H9 (cell line): ENCODE results near the gene SMURF1. TPM values are rescaled to one million over a fixed set of nuclear protein-coding genes. Genes with fewer than 3 reads are reported as not detected.

Experiments used
- DNase-seq: peaks from one replicate; pipeline ENCODE4 v3.0.0-alpha.2; 2017
- H2AFZ ChIP-seq: one replicate; pipeline ENCODE4 v1.6.1; 2013; ENCODE audit warnings: mild to moderate bottlenecking, low read length, control low read depth, moderate library complexity
- H2AK5ac ChIP-seq: 2 replicates; pipeline ENCODE4 v1.6.1; 2013; ENCODE audit warnings: low read length, control low read depth, mixed read lengths; ENCODE audit not compliant: insufficient read length
- H2BK120ac ChIP-seq: one replicate; pipeline ENCODE4 v1.6.1; 2013; ENCODE audit warnings: low read depth, mild to moderate bottlenecking, low read length, control low read depth, inconsistent platforms; ENCODE audit not compliant: poor library complexity, severe bottlenecking
- H2BK12ac ChIP-seq: 2 replicates; pipeline ENCODE4 v1.6.1; 2013; ENCODE audit warnings: low read length, control low read depth, mixed read lengths, low read depth; ENCODE audit not compliant: insufficient read length
- H2BK15ac ChIP-seq: 2 replicates; pipeline ENCODE4 v1.6.1; 2013; ENCODE audit warnings: low read depth, low read length, control low read depth
- H2BK20ac ChIP-seq: one replicate; pipeline ENCODE4 v1.6.1; 2013; ENCODE audit warnings: low read depth, mild to moderate bottlenecking, low read length, control low read depth, inconsistent platforms; ENCODE audit not compliant: poor library complexity, severe bottlenecking
- H2BK5ac ChIP-seq: 2 replicates; pipeline ENCODE4 v1.6.1; 2013; ENCODE audit warnings: low read length, control low read depth, mixed read lengths; ENCODE audit not compliant: insufficient read length
- H3K14ac ChIP-seq: 2 replicates; pipeline ENCODE4 v1.6.1; 2013; ENCODE audit warnings: low read length, control low read depth; ENCODE audit not compliant: insufficient read depth
- H3K18ac ChIP-seq: 2 replicates; pipeline ENCODE4 v1.6.1; 2013; ENCODE audit warnings: low read depth, mild to moderate bottlenecking, mixed read lengths, low read length, control low read depth; ENCODE audit not compliant: insufficient read length
- H3K23ac ChIP-seq: 2 replicates; pipeline ENCODE4 v1.6.1; 2013; ENCODE audit warnings: low read length, control low read depth, mixed read lengths, low read depth; ENCODE audit not compliant: insufficient read length
- H3K23me2 ChIP-seq: 2 replicates; pipeline ENCODE4 v1.6.1; 2013; ENCODE audit warnings: low read depth, mild to moderate bottlenecking, mixed read lengths, low read length, control low read depth; ENCODE audit not compliant: insufficient read length, poor library complexity, severe bottlenecking
- H3K27ac ChIP-seq: 2 replicates; pipeline ENCODE4 v1.5.1; 2013; ENCODE audit warnings: low read length, control low read depth, mixed read lengths, low read depth; ENCODE audit not compliant: insufficient read length
- H3K27me3 ChIP-seq: 2 replicates; pipeline ENCODE4 v1.6.1; 2013; ENCODE audit warnings: low read length, control low read depth, inconsistent platforms; ENCODE audit not compliant: insufficient read depth
- H3K4ac ChIP-seq: 2 replicates; pipeline ENCODE4 v1.6.1; 2013; ENCODE audit warnings: low read depth, mild to moderate bottlenecking, control low read depth, inconsistent platforms, low read length, moderate library complexity
- H3K4me1 ChIP-seq: 2 replicates; pipeline ENCODE4 v1.6.1; 2013; ENCODE audit warnings: low read length, control low read depth, inconsistent platforms; ENCODE audit not compliant: insufficient read depth
- H3K4me2 ChIP-seq: 2 replicates; pipeline ENCODE4 v1.6.1; 2013; ENCODE audit warnings: low read length, control low read depth, mixed read lengths; ENCODE audit not compliant: insufficient read length, insufficient read depth
- H3K56ac ChIP-seq: 2 replicates; pipeline ENCODE4 v1.6.1; 2013; ENCODE audit warnings: low read depth, mild to moderate bottlenecking, mixed read lengths, low read length, control low read depth; ENCODE audit not compliant: insufficient read length
- H3K79me1 ChIP-seq: 2 replicates; pipeline ENCODE4 v1.6.1; 2013; ENCODE audit warnings: low read depth, mild to moderate bottlenecking, moderate library complexity, low read length, control low read depth, inconsistent platforms; ENCODE audit not compliant: insufficient read depth, poor library complexity, severe bottlenecking
- H3K79me2 ChIP-seq: 2 replicates; pipeline ENCODE4 v1.6.1; 2013; ENCODE audit warnings: low read length, control low read depth, inconsistent platforms; ENCODE audit not compliant: insufficient read depth
- H3K9ac ChIP-seq: 2 replicates; pipeline ENCODE4 v1.6.1; 2013; ENCODE audit warnings: low read length, control low read depth, mixed read lengths; ENCODE audit not compliant: insufficient read length; ENCODE audit errors: extremely low read depth
- H3K9me3 ChIP-seq: one replicate; pipeline ENCODE4 v1.6.1; 2013; ENCODE audit warnings: low read depth, low read length, inconsistent platforms; ENCODE audit not compliant: control insufficient read depth
- H3T11ph ChIP-seq: one replicate; pipeline ENCODE4 v1.6.1; 2013; ENCODE audit warnings: mild to moderate bottlenecking, low read length, control low read depth, inconsistent platforms
- H4K20me1 ChIP-seq: one replicate; pipeline ENCODE4 v1.6.1; 2013; ENCODE audit not compliant: control insufficient read depth, insufficient read length, insufficient read depth
- H4K5ac ChIP-seq: 2 replicates; pipeline ENCODE4 v1.6.1; 2013; ENCODE audit warnings: low read depth, mild to moderate bottlenecking, mixed read lengths, low read length, control low read depth; ENCODE audit not compliant: insufficient read length
- H4K8ac ChIP-seq: replicated peaks from 2 replicates; pipeline ENCODE4 v1.6.1; 2013; ENCODE audit warnings: low read length, control low read depth, mixed read lengths, low read depth; ENCODE audit not compliant: insufficient read length
- H4K91ac ChIP-seq: 2 replicates; pipeline ENCODE4 v1.6.1; 2013; ENCODE audit warnings: low read depth, mild to moderate bottlenecking, moderate library complexity, mixed read lengths, low read length, control low read depth; ENCODE audit not compliant: insufficient read length
- H3K27ac Mint-ChIP-seq, 3 experiments: 2 replicates in 2 of 3; 3 replicates in 1 of 3; pipeline ENCODE4 v1.8.0; 2020 to 2021; ENCODE audit warnings: mixed read lengths in 3 of 3, mild to moderate bottlenecking in 1 of 3, moderate library complexity in 1 of 3
- H3K27me3 Mint-ChIP-seq: 2 replicates; pipeline ENCODE4 v1.8.0; 2021; ENCODE audit warnings: low read depth, mild to moderate bottlenecking, moderate library complexity, mixed read lengths
- H3K36me3 Mint-ChIP-seq, 3 experiments: 2 replicates in 2 of 3; 3 replicates in 1 of 3; pipeline ENCODE4 v1.8.0; 2020 to 2021; ENCODE audit warnings: low read depth in 3 of 3, mixed read lengths in 3 of 3; ENCODE audit not compliant: insufficient read depth in 1 of 3
- H3K4me1 Mint-ChIP-seq, 2 experiments: 2 replicates each; pipeline ENCODE4 v1.8.0; 2020; ENCODE audit warnings: mixed read lengths in 2 of 2
- H3K4me3 Mint-ChIP-seq, 2 experiments: 2 replicates in 1 of 2; 3 replicates in 1 of 2; pipeline ENCODE4 v1.8.0; 2020 to 2021; ENCODE audit warnings: mild to moderate bottlenecking in 2 of 2, mixed read lengths in 2 of 2, moderate library complexity in 1 of 2
- H3K9me3 Mint-ChIP-seq, 2 experiments: 2 replicates in 1 of 2; 3 replicates in 1 of 2; pipeline ENCODE4 v1.8.0; 2020; ENCODE audit warnings: mild to moderate bottlenecking in 2 of 2, mixed read lengths in 2 of 2, moderate library complexity in 1 of 2
- total RNA-seq: library from RNA; stranded (reverse); gene quantifications from 2 replicates; pipeline ENCODE4 v1.2.1, GENCODE V29; 2021
- TF ChIP-seq, protein P1 (sequence below): fragments of 200-600 bp; sonication (generic); conservative IDR thresholded peaks from 3 replicates; pipeline ENCODE4 v1.8.0; 2021; ENCODE audit warnings: antibody characterized with exemption, mild to moderate bottlenecking

Gene SMURF1
- total RNA-seq, 1 experiment from 2014 or later = 29.4 TPM

GRCh38 chr7:99094401-99094800 is 49.5 kb downstream of the SMURF1 start:
- no peaks in the 10 kb centered on the region for H3K9me3 ChIP-seq
- no peak overlapping the region for H2BK120ac ChIP-seq
- Mint-ChIP-seq H3K4me1 (peaks cover 30 to 44% of the 10 kb centered on the region in 2 experiments), H3K36me3 (peaks cover 0 to 5% (median 0%) of the 10 kb centered on the region in 3 experiments; a peak in 2 of 7 replicates), H3K27ac (no peak overlapping the region), H3K9me3 (no peaks in the 10 kb centered on the region; a peak in 2 of 5 replicates), H3K27me3 (no peaks in the 10 kb centered on the region), H3K4me3 (no peak overlapping the region)
- no peak overlapping the region for H4K8ac ChIP-seq
- no peak overlapping the region for H4K91ac ChIP-seq
- no peak overlapping the region for H3K27ac ChIP-seq
- no peak overlapping the region for H2BK15ac ChIP-seq
- H3K27me3 ChIP-seq = peaks cover 2% of the 10 kb centered on the region; the same call in 1 of the 2 replicates
- peaks cover 24% of the 10 kb centered on the region; the same call in 1 of the 2 replicates for H3K79me2 ChIP-seq
- no peak overlapping the region for H2BK12ac ChIP-seq
- no peak overlapping the region for H2BK5ac ChIP-seq
- H2BK20ac ChIP-seq = no peak overlapping the region
- no peak overlapping the region for H3K56ac ChIP-seq
- no peak overlapping the region for H3K18ac ChIP-seq
- H3K4me2 ChIP-seq = no peak overlapping the region
- H3K23ac ChIP-seq = no peak overlapping the region
- no peak overlapping the region for H3T11ph ChIP-seq
- no peaks in the 10 kb centered on the region for H4K20me1 ChIP-seq
- DNase-seq = no peak
- H3K14ac ChIP-seq = no peak overlapping the region
- H2AFZ ChIP-seq = no peak overlapping the region
- H3K23me2 ChIP-seq = no peaks in the 10 kb centered on the region
- no peak overlapping the region for H3K9ac ChIP-seq
- H3K4ac ChIP-seq = no peak overlapping the region
- H4K5ac ChIP-seq = no peak overlapping the region
- TF ChIP-seq, protein P1, sequence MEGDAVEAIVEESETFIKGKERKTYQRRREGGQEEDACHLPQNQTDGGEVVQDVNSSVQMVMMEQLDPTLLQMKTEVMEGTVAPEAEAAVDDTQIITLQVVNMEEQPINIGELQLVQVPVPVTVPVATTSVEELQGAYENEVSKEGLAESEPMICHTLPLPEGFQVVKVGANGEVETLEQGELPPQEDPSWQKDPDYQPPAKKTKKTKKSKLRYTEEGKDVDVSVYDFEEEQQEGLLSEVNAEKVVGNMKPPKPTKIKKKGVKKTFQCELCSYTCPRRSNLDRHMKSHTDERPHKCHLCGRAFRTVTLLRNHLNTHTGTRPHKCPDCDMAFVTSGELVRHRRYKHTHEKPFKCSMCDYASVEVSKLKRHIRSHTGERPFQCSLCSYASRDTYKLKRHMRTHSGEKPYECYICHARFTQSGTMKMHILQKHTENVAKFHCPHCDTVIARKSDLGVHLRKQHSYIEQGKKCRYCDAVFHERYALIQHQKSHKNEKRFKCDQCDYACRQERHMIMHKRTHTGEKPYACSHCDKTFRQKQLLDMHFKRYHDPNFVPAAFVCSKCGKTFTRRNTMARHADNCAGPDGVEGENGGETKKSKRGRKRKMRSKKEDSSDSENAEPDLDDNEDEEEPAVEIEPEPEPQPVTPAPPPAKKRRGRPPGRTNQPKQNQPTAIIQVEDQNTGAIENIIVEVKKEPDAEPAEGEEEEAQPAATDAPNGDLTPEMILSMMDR = no peak
- H2AK5ac ChIP-seq = no peak overlapping the region
- peaks cover 4% of the 10 kb centered on the region for H3K4me1 ChIP-seq
- H3K79me1 ChIP-seq = peaks cover 3% of the 10 kb centered on the region
